Measurements from ENCODE around the gene PCGF1. TPM values are rescaled to one million over a fixed set of nuclear protein-coding genes. Genes with fewer than 3 reads are reported as not detected.

Gene PCGF1
- total RNA-seq, 1 experiment from 2014 or later, result 39.9 TPM

- no peak overlapping the region for H3K27ac ChIP-seq (ENCODE audit: low read depth, low read length)
- no peaks in the 10 kb centered on the region for H3K79me2 ChIP-seq (ENCODE audit: insufficient read depth, low read length)
- no peaks in the 10 kb centered on the region for H3K9me3 ChIP-seq (ENCODE audit: control insufficient read depth in 1 of 2, insufficient read depth in 1 of 2, low read depth in 1 of 2, low read length in 2 of 2)
- no peaks in the 10 kb centered on the region for H4K20me1 ChIP-seq (ENCODE audit: insufficient read depth)
- ChIA-PET POLR2A (no interaction called here), RAD21 (ENCODE audit: low non-redundant PET in 1 of 2, low total read pairs in 2 of 2, uncharacterized antibody in 2 of 2, unreplicated experiment in 2 of 2) (no interaction called here), CTCF (no interaction called here)
- H3K4me2 ChIP-seq (ENCODE audit: low read length), result no peak overlapping the region
- H3K36me3 ChIP-seq (ENCODE audit: control insufficient read depth in 1 of 2, insufficient read depth in 2 of 2, low read length in 2 of 2), result no peaks in the 10 kb centered on the region
- no peak overlapping the region for H3K9ac ChIP-seq (ENCODE audit: low read length)
- no TSS peak for BruUV-seq (replicated peaks)
- ATAC-seq (no peak), DNase-seq (ENCODE audit: low read depth, low spot score) (no peak)
- TF ChIP-seq CTCF (IDR thresholded peaks at IDR 0.05 in 2 of 3, conservative IDR thresholded peaks at IDR 0.05 in 1 of 3; ENCODE audit: borderline replicate concordance in 1 of 3, insufficient read depth in 1 of 3, low read depth in 2 of 3, low read length in 2 of 3) (no peak), ZBTB33 (IDR thresholded peaks at IDR 0.05; ENCODE audit: extremely low read depth, insufficient replicate concordance, low read length) (no peak), FOSL1 (IDR thresholded peaks at IDR 0.05; ENCODE audit: low read depth) (no peak), SRF (IDR thresholded peaks at IDR 0.05; ENCODE audit: low read depth) (no peak), POLR2A (IDR thresholded peaks at IDR 0.05; ENCODE audit: borderline replicate concordance, extremely low read depth, insufficient read depth, insufficient read length) (no peak), TCF7L2 (IDR thresholded peaks at IDR 0.05; ENCODE audit: borderline replicate concordance, extremely low read depth, insufficient read depth, insufficient read length) (no peak)
- no peaks in the 10 kb centered on the region for H3K4me1 ChIP-seq (ENCODE audit: control insufficient read depth in 1 of 2, insufficient read depth in 2 of 2, low read length in 2 of 2)
- intact Hi-C loops (cut with micrococcal nuclease), result no loop called here
- no peaks in the 10 kb centered on the region for H3K27me3 ChIP-seq (ENCODE audit: insufficient read depth, low read length)
- no peak overlapping the region for H2AFZ ChIP-seq (ENCODE audit: low read depth, low read length, poor library complexity, severe bottlenecking)
- no peaks in the 10 kb centered on the region for H3K9me2 ChIP-seq (ENCODE audit: insufficient read depth)
- no peak overlapping the region for H3K4me3 ChIP-seq (replicated peaks in 1 of 2; ENCODE audit: low read depth in 1 of 2, low read length in 2 of 2)
These were observed 7.9 kb upstream of the PCGF1 start for GRCh38 chr2:74515271-74515980.
